ENCODE results near the gene SEMA4G.

Gene SEMA4G

DNA sequence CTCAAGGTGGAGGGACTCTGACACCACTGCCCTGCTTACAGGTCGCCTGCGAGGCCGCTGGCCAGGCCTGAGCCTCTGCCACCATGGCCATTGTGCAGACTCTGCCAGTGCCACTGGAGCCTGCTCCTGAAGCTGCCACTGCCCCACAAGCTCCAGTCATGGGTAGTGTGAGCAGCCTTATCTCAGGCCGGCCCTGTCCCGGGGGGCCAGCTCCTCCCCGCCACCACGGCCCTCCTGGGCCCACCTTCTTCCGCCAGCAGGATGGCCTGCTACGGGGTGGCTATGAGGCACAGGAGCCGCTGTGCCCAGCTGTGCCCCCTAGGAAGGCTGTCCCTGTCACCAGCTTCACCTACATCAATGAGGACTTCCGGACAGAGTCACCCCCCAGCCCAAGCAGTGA lies 33.2 kb downstream of the SEMA4G start:
- no peak for DNase-seq
- intact Hi-C loops (cut with DNase I) = no loop called here

DNA sequence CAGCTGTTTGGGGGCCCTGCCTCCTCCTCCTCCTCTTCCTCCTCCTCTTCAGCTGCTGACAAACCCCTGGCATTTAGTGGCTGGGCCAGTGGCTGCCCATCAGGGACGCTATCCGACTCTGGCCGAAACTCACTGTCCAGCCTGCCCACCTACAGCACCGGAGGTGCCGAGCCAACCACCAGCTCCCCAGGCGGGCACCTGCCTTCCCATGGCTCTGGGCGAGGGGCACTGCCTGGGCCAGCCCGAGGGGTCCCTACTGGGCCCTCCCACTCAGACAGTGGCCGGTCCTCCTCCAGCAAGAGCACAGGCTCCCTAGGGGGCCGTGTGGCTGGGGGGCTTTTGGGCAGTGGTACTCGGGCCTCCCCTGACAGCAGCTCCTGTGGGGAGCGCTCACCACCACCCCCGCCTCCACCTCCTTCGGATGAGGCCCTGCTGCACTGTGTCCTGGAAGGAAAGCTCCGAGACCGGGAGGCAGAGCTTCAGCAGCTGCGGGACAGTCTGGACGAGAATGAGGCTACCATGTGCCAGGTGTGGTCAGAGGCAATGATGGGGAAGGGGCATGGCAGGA lies 34.4 kb downstream of the SEMA4G start:
- no peak for DNase-seq
- intact Hi-C loops (cut with DNase I) = no loop called here

DNA sequence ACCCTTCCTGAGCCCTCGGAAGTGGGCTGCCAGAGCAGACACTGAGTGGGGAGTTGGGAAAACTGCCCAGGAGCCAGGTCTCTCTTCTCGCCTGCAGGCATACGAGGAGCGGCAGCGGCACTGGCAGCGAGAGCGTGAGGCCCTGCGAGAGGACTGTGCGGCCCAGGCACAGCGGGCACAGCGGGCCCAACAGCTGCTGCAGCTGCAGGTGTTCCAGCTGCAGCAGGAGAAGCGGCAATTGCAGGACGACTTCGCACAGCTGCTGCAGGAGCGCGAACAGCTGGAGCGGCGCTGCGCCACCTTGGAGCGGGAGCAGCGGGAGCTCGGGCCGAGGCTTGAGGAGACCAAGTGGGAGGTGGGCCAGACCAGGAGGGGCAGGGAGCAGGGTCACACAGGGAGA lies 36.1 kb downstream of the SEMA4G start:
- DNase-seq = no peak

DNA sequence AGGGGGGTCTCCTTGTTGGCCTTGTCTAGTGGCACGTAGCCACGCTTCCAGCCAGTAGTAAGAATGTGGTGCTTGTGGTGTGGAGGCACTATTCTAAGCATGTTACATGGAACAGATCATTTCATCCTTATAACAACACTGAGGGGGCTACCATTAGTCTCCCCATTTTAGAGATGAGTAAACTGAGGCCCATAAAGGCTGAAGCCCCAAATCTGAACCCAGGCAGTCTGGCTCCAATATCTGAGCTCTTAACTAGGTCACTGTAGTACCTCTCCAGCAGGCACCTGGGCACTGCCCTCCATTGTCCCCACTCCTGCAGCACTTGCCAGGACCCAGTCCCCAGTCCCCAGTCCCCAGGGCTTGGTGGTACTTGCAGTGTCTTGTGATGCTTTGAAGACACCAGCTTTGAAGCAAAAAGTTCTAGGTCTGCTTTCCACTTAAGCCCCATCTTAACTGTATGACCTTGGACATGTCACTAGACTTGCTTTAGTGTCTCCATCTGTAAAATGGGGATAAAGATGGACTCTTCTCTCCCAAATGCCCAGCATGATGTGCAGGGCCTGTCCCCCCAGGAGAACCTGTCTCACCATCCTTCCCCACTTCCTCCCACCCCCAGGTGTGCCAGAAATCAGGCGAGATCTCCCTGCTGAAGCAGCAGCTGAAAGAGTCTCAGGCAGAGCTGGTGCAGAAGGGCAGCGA lies 36.7 kb downstream of the SEMA4G start:
- intact Hi-C loops (cut with DNase I) = no loop called here
- DNase-seq = no peak

More for the DNA sequence above, 36.1 kb downstream of the SEMA4G start:
- intact Hi-C loops (cut with DNase I) = no loop called here

DNA sequence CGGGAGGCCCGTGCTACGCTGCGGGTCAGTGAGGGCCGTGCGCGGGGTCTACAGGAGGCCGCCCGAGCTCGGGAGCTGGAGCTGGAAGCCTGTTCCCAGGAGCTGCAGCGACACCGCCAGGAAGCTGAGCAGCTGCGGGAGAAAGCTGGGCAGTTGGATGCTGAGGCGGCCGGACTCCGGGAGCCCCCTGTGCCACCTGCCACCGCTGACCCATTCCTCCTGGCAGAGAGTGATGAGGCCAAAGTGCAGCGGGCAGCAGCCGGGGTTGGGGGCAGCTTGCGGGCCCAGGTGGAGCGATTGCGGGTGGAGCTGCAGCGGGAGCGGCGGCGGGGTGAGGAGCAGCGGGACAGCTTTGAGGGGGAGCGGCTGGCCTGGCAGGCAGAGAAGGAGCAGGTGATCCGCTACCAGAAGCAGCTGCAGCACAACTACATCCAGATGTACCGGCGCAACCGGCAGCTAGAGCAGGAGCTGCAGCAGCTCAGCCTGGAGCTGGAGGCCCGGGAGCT lies 37.3 kb downstream of the SEMA4G start:
- intact Hi-C loops (cut with DNase I) = no loop called here
- DNase-seq = peak in 3 of 10 donors; percentile 26 to 91 (median 68)

DNA sequence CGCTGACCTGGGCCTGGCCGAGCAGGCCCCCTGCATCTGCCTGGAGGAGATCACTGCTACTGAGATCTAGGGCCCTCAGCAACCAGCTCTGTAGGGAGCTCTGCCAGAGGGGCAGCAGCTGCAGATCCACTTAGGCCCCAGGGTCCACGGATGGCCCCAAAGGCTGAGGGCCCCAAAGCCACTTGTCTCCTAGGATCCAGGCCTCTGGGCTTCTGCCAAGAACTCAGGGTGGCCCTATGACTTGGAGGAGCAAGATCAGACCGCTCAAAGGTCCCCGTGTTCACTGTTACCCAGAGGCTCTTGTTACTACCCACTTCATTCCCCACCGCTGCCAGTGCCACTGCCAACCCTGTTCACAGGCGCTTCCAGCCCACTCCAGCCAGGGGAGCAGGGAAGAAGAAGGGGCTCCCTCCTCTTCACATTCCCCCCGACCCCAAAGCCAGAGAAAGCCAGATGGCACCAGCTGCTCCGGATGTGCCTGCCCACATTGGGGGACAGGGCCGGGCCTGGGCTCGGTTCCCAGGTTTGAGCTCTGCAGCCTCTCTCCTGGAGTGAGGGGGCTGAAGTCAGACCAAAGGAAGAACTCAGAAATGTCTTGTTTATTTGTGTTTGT lies 37.9 kb downstream of the SEMA4G start:
- intact Hi-C loops (cut with DNase I) = no loop called here

DNA sequence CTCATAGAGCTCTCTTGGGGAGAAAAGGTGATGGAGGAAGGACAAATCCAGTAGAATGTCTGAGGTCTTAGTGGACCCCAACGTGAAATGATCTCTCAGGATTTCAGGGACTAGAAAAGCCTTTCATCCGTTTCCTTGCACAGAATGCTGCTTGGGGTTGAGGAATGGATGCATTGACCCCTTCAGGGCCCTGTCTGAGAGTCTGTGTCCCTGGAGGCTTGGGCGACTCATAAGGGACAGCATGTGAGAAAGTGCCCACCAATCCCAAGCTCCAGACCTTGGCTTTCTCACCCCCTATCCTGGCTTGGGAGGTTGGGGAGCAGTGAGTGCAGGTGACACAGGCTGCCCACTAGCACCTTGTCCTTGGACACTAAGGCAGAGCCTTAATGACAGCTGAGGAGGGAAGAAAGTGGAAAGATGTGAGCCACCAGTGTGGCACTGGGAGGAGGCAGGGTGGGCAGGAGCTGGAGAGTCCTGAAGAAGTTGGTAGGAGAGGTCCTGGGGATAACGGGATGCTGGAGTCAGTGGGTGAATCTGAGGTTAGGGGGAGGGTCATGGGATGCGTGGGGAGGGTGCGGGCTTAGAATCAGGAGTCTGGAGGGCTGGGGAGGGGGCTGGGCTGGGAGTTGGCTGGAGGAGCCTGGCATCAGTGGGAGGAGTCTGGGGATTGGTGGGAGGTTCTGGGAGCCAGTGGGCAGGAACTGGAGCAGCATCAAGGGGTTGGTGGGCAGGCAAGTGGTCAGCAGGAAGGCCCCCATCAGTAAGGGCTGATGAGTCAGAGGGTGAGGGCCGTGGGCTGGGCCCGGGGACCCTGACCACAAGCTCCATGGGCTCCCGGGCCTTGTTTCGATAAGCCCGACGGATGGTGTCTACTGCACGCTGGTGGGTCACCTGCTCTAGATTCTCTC lies 38.9 kb downstream of the SEMA4G start:
- peak in 4 of 10 donors; percentile 22 to 89 (median 64) for DNase-seq
- intact Hi-C loops (cut with DNase I) = no loop called here

More for the DNA sequence above, 37.9 kb downstream of the SEMA4G start:
- peak in 4 of 10 donors; percentile 19 to 83 (median 54) for DNase-seq

DNA sequence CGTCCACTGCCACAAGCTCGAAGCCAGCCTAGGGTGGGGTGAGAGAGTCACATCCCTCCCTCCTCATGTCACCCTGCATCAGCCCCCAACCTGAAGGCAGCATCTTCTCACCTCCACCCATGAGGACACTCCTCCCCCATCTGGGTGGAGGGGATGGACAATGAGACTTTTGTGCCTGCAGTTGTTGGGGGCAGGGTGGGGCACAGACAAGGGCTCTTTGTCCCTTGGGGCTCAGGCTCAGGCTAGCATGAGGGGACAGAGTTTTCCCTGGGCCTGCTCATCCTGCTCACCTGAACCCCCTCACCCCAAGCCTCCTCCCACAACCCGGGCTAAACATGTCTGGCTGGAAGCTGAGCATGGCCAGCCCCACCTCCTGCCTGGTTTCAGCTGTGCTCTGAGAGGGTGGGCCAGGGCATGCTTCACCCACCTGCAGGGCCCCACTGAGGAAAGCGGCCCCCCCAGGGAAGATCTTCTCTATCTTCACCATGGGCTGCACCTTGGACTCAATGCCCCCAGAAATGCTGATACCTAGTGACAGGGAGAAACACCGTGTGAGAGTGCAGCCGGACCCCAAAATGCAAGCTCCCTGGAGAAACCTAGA lies 39.6 kb downstream of the SEMA4G start:
- DNase-seq = peak in 8 of 10 donors; percentile 66 to 96 (median 78)
- intact Hi-C loops (cut with DNase I) = no loop called here

DNA sequence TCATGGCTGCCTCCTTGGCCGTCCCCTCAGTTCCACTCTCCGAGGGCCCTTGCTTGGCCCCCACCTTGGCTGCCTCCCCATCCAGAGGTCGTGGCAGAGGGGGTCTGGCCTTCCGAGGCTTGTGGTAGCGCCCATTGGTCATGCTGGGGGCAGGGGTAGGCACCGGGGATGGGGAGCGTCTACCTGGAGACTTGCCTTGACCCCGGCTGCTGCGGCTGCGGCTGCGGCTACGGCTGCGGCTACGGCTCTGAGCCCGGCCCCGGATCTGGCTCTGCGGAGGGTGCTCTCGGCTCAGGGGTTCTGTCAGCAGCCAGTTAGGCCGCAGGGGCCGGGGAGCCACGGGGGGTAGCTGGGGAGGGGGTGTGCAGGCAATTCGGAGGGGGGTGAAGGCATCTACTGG lies 41.0 kb downstream of the SEMA4G start:
- peak in 1 of 10 donors; percentile 72 for DNase-seq
- intact Hi-C loops (cut with DNase I) = no loop called here

DNA sequence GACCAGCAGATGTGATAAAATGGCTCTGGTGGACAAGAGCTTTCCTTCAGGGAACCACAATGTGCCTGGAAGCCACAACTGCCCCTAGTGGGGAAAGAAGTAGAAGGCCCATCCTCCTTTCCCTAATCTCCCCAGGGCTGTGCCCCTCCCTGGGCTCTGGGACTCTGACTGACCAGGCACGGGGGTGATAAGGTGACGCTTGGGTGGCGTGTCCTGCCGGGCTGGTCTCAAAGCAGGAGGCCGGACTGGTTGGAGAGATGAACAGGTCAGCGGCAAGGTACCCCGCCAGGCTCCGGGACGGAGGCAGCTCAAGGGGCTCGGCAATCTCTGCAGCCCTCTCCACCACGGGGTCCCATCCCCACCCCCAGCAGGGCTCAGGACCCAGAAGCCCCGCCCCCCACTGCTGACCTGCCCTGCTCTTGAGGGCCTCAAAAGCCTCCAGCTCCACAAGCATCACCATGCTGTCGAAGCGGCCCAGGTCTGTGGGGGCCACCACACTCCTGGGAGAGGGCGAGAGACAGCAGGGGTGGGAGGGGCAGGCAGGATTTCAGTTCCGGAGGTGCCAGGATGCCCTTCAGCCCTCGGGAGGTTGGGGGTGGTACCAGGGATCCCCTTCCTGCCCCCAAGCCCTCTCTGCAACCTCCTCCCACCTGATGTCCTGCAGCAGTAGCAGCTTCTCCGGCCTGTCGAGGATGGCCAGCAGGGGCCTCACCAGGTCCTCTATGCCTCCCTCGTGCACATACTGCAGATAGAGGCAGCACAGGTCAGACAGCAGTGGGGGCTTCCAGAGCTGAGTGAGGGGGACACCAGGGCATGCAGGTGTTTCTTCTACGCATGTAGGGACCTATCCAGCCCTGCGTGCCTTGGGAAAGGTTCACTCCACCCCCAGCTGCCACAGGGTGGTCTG lies 42.5 kb downstream of the SEMA4G start:
- peak in 1 of 10 donors; percentile 86 for DNase-seq
- intact Hi-C loops (cut with DNase I) = no loop called here

DNA sequence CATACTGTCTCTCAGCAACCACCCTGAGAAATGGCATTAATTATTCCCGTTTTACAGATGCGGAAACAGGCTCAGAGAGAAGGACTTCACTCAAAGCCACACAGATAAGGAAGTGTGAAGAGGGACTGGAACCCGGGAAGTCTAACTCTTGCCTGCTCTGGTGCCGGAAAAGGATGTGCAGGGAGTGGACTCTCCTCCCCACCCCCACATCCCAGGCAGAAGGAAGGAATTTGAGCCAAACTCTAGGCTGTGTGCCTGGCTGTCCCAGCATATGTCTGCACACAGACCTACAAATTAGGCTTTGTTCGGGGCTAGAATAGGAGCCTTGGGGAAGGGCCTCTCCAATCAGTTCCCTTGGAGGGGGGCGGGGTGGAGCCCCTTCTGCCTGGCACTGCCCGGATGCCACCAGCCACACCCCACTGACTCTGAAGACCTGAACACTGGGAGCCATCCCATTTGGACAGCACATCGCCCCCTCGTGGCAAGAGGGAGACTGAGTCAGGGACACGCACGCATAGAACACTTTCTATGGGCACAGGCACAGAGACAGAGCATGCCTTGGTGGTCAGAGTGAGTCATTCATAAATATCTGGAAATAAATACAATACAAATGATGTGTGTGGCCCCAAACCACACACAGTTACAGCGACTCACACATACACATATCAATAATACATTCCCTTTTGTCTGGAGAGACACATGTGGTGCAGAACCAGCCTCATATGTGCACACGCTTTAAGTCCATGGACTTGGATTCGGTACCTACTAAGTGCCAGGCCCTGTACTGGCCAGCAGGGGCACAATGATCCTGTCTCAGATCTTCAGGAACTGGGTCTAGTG lies 43.4 kb downstream of the SEMA4G start:
- peak; percentile 86 to 99 (median 96) for DNase-seq
- intact Hi-C loops (cut with DNase I) = no loop called here

DNA sequence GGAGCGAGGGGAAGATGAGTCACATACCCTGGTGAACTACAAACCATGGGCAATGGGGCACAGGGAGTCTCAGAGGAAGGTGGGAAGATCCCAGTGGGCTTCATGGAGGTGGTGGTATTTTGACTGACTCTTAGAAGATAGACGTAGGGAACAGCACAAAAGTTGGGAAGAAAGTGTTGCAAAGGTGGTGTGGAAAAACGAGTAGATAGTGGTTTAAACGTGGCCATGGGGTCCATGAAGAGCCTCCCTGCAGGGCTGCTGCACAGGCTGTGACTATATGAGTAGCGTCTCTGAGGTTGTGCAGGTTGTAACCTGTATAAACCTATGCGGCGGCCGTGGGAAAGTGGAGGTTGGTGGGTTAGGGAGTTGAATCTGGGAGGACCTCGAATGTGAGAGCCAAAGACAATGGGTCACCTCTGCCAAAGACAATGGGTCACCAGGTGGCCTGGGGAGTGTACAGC lies 44.1 kb downstream of the SEMA4G start:
- no peak for DNase-seq
- intact Hi-C loops (cut with DNase I) = no loop called here

DNA sequence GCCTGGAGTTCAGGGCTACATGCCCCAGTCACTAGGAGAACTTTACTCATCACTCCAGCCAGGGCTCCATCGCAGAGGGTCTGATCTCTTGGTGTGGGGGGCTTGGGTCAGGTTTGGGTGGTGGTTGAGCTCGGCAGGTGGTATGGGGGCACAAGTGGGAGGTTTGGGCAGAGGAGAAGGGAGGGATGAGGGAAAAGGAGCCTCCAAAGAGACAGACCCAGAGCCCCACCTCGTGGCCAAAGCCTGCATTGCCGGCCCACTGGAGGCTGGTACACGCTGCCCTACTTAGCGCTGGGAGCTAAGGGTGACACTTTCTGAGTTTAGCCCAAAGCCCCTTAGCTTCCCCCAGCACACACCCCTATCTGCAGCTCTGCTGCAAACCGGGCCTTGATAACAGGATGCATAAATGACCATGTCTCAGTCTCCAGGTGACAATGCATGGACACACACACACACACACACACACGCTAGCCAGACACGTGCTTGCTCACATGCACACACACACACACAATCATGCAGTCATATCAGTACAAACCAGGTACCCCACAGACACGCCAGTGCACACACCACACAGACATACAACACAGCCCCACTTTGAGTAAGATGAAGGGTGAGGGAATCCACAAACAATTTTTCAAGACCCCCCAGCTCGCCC lies 45.1 kb downstream of the SEMA4G start:
- DNase-seq = peak; percentile 67 to 97 (median 91)
- intact Hi-C loops (cut with DNase I) = loop anchor here (1.0 kb wide), 1 partner anchor 20 kb away; no protein-coding TSS in a partner anchor

DNA sequence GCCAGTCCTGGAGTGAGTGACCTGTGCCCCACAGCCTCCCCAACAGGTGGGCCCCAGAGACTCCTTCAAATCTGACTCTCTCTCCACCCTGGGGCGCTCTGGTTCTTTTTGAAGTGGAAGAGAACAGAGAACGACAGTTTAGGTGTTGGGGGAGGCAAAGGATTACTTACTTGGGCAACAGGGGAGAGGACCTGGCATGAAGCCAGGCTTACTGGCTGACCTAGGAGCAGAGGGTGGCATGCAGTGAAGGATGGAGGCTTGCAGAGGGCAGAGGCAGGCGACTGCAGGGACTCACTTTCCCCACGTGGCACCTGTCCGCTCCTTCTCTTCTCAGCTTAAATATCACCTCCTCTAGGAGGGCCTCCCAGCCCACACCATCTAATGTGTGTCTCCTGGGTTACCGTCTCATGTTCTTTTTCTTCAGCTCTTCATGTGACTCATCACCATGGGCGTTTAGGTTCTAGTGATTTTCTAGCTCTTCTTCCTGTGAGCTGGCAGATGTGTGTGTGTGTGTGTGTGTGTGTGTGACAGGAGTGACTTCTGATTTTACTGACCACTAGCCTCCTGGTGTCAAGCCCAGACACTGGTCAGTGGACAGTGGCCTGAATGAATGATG lies 45.8 kb downstream of the SEMA4G start:
- intact Hi-C loops (cut with DNase I) = loop anchor here (1.0 kb wide), 1 partner anchor 21 kb away; no protein-coding TSS in a partner anchor
- no peak for DNase-seq

DNA sequence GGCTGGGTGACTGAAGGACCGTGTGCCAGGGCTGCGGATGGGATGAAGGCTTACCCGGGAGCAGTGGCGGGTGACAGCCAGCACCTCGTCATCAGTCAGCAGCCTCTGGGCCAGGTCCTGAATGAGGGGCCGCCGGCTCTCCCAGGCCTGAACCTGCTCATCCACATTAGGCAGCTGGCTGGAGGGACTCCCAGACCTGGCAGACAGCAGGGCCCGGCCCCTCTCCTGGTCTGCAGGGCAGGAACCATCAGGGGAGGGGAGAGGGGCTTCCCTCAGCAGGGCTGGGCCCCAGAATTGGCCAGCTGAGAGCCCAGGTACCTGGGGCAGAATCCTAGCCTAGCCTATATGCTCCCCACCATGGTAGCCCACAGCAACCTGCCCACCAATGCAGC lies 46.3 kb downstream of the SEMA4G start:
- peak in 1 of 10 donors; percentile 47 for DNase-seq
- intact Hi-C loops (cut with DNase I) = no loop called here

DNA sequence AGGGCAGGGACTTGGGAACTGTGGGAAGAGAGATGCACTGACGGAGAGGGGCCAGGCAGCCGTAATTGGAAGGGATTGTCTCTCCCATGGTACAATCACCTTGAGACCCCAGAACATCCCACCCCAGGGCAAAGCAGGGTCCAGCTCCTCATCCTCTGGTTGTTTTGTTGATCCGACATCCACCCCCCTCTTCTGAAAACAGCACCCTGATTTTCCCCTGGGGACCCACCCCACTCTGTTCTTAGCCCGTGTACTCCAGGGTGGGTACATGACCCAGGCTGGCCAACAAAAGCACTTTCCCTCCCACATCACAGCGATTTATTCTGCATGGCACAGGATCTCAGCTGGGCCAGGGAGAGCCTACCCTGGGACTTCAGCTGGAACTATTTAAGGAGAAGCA lies 47.5 kb downstream of the SEMA4G start:
- peak in 1 of 10 donors; percentile 23 for DNase-seq
- intact Hi-C loops (cut with DNase I) = no loop called here

DNA sequence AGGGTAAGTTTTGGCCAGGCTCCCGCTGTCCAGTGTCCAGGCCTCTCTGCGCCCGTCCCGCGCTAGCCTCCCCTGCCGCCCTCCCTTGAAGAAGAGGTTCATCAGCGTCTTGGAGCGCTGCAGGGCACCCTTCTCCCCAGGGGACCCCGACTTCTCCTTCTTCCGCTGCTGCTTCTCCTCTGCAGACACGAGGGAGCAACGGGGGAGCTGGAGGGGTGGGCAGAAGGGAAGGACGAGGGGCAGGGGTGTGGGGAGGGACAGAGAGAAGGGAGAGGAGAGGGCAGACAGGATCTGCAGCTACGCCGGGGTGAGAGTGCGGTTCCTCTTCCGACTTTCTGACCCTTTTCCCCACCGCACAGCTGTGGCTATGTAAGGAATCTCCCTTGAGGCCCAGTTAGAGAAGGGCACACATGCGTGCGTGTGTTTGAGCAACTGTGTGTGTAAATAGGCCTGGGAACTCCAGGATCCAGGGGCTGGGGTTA lies 48.9 kb downstream of the SEMA4G start:
- DNase-seq = peak in 2 of 10 donors; percentile 68 to 70
- intact Hi-C loops (cut with DNase I) = loop anchor here (2.0 kb wide), 1 partner anchor 51 kb away; no protein-coding TSS in a partner anchor
